Measurements from ENCODE around the gene MIDN. TPM values are rescaled to one million over a fixed set of nuclear protein-coding genes. Genes with fewer than 3 reads are reported as not detected.

Gene MIDN
- total RNA-seq, 1 experiment from 2014 or later = 286 TPM

DNA sequence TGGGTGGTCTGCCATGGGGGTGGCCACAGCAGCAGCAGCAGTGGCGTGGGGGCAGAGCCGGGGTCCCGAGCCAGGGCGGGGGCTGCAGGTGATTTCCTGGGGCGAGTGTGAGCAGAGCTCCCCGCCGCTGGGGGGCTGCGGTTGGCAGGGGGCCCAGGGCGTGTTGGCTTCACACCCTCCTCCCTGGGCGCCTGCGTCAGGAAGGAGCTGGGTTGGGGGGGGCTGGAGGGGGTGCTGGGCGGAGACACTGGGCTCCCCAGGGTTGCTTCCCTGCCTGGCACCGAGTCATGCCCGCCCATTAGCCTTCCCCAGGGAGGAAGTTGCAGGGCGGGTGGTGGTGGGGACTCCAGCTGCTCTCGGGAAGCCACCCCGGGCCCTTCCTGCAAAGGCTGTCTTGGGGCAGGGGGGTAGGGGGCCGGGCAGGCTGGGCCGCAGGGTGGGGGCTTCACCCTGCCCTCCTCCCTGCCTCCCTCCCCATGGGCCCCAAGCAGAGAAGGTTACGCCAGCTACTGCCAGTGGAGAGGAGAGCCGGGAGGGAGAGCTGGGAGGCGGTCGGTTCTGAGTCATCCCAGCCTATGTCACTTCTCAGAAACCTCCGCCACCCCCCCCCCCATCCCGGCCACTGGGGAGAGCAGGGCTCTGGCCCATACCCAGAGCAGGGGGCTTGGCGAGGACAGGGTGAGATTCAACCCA, 4.6 kb downstream of the MIDN start:
- H3K27ac Mint-ChIP-seq = peak overlapping the region in 2 of 3 experiments; percentile 32 to 55; a peak in 1 of 7 replicates
- H3K9me3 Mint-ChIP-seq = no peaks in the 10 kb centered on the region; a peak in 1 of 5 replicates
- H2AFZ ChIP-seq (ENCODE audit: low read length) = no peak overlapping the region
- H3K79me2 ChIP-seq (ENCODE audit: insufficient read depth, low read length) = peaks cover 11% of the 10 kb centered on the region; the same call in 1 of the 2 replicates
- no peak overlapping the region for H2AK5ac ChIP-seq (ENCODE audit: insufficient read length, low read length)
- TF ChIP-seq, protein P1, sequence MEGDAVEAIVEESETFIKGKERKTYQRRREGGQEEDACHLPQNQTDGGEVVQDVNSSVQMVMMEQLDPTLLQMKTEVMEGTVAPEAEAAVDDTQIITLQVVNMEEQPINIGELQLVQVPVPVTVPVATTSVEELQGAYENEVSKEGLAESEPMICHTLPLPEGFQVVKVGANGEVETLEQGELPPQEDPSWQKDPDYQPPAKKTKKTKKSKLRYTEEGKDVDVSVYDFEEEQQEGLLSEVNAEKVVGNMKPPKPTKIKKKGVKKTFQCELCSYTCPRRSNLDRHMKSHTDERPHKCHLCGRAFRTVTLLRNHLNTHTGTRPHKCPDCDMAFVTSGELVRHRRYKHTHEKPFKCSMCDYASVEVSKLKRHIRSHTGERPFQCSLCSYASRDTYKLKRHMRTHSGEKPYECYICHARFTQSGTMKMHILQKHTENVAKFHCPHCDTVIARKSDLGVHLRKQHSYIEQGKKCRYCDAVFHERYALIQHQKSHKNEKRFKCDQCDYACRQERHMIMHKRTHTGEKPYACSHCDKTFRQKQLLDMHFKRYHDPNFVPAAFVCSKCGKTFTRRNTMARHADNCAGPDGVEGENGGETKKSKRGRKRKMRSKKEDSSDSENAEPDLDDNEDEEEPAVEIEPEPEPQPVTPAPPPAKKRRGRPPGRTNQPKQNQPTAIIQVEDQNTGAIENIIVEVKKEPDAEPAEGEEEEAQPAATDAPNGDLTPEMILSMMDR (conservative IDR thresholded peaks at IDR 0.05) = no peak
- peaks cover 12% of the 10 kb centered on the region for H3K23me2 ChIP-seq (ENCODE audit: insufficient read length, low read depth, low read length, poor library complexity, severe bottlenecking)
- H2BK120ac ChIP-seq (ENCODE audit: low read depth, low read length, poor library complexity, severe bottlenecking) = no peak overlapping the region
- H3K9ac ChIP-seq (ENCODE audit: extremely low read depth, insufficient read length, low read length) = no peak overlapping the region
- H4K5ac ChIP-seq (ENCODE audit: insufficient read length, low read depth, low read length) = no peak overlapping the region
- no peak overlapping the region for H2BK12ac ChIP-seq (ENCODE audit: insufficient read length, low read depth, low read length)
- H3K79me1 ChIP-seq (ENCODE audit: insufficient read depth, low read depth, low read length, poor library complexity, severe bottlenecking) = no peaks in the 10 kb centered on the region
- H3K4me2 ChIP-seq (ENCODE audit: insufficient read depth, insufficient read length, low read length) = no peak overlapping the region
- no peak overlapping the region for H4K91ac ChIP-seq (ENCODE audit: insufficient read length, low read depth, low read length)
- no peak overlapping the region for H4K8ac ChIP-seq (replicated peaks; ENCODE audit: insufficient read length, low read depth, low read length)
- WGBS (ENCODE audit: extremely low coverage, insufficient read length, low lambda C conversion rate) = no CpG with 5 or more reads among the region's 26 CpGs
- no peak overlapping the region for H3K23ac ChIP-seq (ENCODE audit: insufficient read length, low read depth, low read length)
- H2BK20ac ChIP-seq (ENCODE audit: low read depth, low read length, poor library complexity, severe bottlenecking) = no peak overlapping the region
- no peaks in the 10 kb centered on the region for H3K27me3 Mint-ChIP-seq (ENCODE audit: low read depth)
- no peaks in the 10 kb centered on the region for H3K27me3 ChIP-seq (ENCODE audit: insufficient read depth, low read length)
- H3K36me3 Mint-ChIP-seq (ENCODE audit: insufficient read depth in 1 of 3, low read depth in 3 of 3) = peaks cover 24 to 58% (median 49%) of the 10 kb centered on the region in 3 experiments; a peak in 6 of 7 replicates
- no peak overlapping the region for H2BK5ac ChIP-seq (ENCODE audit: insufficient read length, low read length)
- H4K20me1 ChIP-seq (ENCODE audit: control insufficient read depth, insufficient read depth, insufficient read length) = no peaks in the 10 kb centered on the region
- no peak overlapping the region for H3K27ac ChIP-seq (ENCODE audit: insufficient read length, low read depth, low read length)
- H3K14ac ChIP-seq (ENCODE audit: insufficient read depth, low read length) = no peak overlapping the region
- H3K56ac ChIP-seq (ENCODE audit: insufficient read length, low read depth, low read length) = no peak overlapping the region
- no peaks in the 10 kb centered on the region for H3K9me3 ChIP-seq (ENCODE audit: control insufficient read depth, low read depth, low read length)
- no peaks in the 10 kb centered on the region; the same call in 1 of the 2 replicates for H3K4me1 ChIP-seq (ENCODE audit: insufficient read depth, low read length)
- H3T11ph ChIP-seq (ENCODE audit: low read length) = no peak overlapping the region
- H3K18ac ChIP-seq (ENCODE audit: insufficient read length, low read depth, low read length) = no peak overlapping the region
- H2BK15ac ChIP-seq (ENCODE audit: low read depth, low read length) = no peak overlapping the region
- H3K4ac ChIP-seq (ENCODE audit: low read depth, low read length) = no peak overlapping the region
- no peak overlapping the region; a peak in 1 of 5 replicates for H3K4me3 Mint-ChIP-seq
- no peak for DNase-seq
- peaks cover 7 to 23% of the 10 kb centered on the region in 2 experiments for H3K4me1 Mint-ChIP-seq

Measured in H9 (cell line).